KMS-11 (cell line): ENCODE measurements around the gene AMMECR1L.

ENCODE experiments used
- H2AFZ ChIP-seq: fragments of 200-600 bp; sonication (generic); 2 replicates; pipeline ENCODE4 v1.6.1; 2016; ENCODE audit warnings: antibody characterized with exemption, mixed run types, low read depth
- H3K27ac ChIP-seq: fragments of 200-600 bp; sonication (generic); 2 replicates; pipeline ENCODE4 v1.6.1; 2016; ENCODE audit warnings: mild to moderate bottlenecking, mixed run types
- H3K27me3 ChIP-seq: fragments of 200-600 bp; sonication (generic); 2 replicates; pipeline ENCODE4 v1.6.1; 2017; ENCODE audit warnings: mild to moderate bottlenecking, low read depth, mixed run types, moderate library complexity; ENCODE audit not compliant: insufficient read depth
- H3K36me3 ChIP-seq: fragments of 200-600 bp; sonication (generic); 2 replicates; pipeline ENCODE4 v1.6.1; 2017; ENCODE audit warnings: mild to moderate bottlenecking, mixed run types; ENCODE audit not compliant: insufficient read depth
- H3K4me1 ChIP-seq: fragments of 200-600 bp; sonication (generic); 2 replicates; pipeline ENCODE4 v1.6.1; 2016; ENCODE audit warnings: mild to moderate bottlenecking, low read depth, mixed run types; ENCODE audit not compliant: poor library complexity, severe bottlenecking
- H3K4me2 ChIP-seq: fragments of 200-600 bp; sonication (generic); 2 replicates; pipeline ENCODE4 v1.7.0; 2016; ENCODE audit warnings: mild to moderate bottlenecking, mixed run types
- H3K4me3 ChIP-seq: fragments of 200-600 bp; sonication (generic); IDR thresholded peaks from 2 replicates; pipeline ENCODE4 v1.6.1; 2017; ENCODE audit warnings: low read depth, low read length, mixed read lengths; ENCODE audit not compliant: insufficient read depth
- H3K79me2 ChIP-seq: fragments of 200-600 bp; sonication (generic); 2 replicates; pipeline ENCODE4 v1.6.1; 2016; ENCODE audit warnings: low read depth, mixed run types; ENCODE audit not compliant: insufficient read depth
- H3K9ac ChIP-seq: fragments of 200-600 bp; sonication (generic); 2 replicates; pipeline ENCODE4 v1.6.1; 2016; ENCODE audit warnings: mild to moderate bottlenecking, mixed run types
- H4K20me1 ChIP-seq: fragments of 200-600 bp; sonication (generic); 2 replicates; pipeline ENCODE4 v1.6.1; 2016; ENCODE audit warnings: mild to moderate bottlenecking, mixed run types; ENCODE audit not compliant: insufficient read depth
- TF ChIP-seq, protein P1 (sequence below): fragments of 200-600 bp; sonication (generic); conservative IDR thresholded peaks from 2 replicates; pipeline ENCODE4 v1.6.1; 2017; ENCODE audit warnings: low read depth, mild to moderate bottlenecking, antibody characterized with exemption, low read length, moderate library complexity, mixed read lengths

Gene AMMECR1L

DNA sequence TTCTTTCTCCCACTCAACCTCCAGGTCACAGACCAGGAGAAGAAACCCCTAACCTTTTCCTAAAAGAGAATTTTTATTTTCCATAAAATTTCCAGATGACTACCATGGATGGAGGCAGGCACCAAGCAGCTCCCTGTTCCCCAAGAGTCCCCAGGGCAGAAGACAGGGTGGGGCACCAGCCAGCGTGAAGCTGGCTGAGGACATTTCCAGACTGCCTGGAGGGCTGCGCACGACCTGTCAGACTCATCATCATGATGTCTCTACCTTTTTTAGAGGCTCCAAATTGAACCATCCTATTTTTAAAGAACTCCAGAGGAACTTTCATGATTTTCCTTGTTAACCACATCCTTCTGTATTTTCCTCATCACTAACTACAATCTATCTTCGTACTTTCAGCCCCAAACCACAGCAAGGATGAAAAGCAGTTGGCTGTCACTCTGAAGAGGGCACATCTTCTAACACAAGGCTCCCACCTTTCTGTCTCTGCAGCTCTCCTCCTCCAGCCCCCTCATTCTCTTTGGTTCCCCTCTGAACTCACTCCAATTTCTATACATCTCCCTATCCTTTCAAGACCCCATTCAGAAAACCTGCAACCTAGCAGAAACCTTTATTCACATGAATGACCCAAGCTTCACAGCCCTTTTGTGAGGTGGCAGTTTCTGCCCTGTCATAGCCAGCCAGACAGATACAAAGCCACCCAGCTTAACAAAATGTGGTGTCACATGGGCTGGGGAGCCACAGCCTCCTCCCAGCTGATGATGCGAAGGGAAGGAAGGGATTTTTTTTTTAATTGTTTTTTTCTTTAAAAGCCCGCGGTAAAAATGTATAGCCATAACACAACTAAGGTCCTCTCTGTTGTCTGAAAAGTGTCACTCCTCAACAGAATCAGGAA lies 11.1 kb downstream of the AMMECR1L start:
- no peak overlapping the region for H2AFZ ChIP-seq
- peaks cover 9% of the 10 kb centered on the region for H3K4me1 ChIP-seq
- no peaks in the 10 kb centered on the region for H3K27me3 ChIP-seq
- peaks cover 4% of the 10 kb centered on the region; the same call in 1 of the 2 replicates for H3K79me2 ChIP-seq
- H3K36me3 ChIP-seq: no peaks in the 10 kb centered on the region
- H3K4me3 ChIP-seq: no peak overlapping the region
- no peak overlapping the region for H3K9ac ChIP-seq
- TF ChIP-seq, protein P1, sequence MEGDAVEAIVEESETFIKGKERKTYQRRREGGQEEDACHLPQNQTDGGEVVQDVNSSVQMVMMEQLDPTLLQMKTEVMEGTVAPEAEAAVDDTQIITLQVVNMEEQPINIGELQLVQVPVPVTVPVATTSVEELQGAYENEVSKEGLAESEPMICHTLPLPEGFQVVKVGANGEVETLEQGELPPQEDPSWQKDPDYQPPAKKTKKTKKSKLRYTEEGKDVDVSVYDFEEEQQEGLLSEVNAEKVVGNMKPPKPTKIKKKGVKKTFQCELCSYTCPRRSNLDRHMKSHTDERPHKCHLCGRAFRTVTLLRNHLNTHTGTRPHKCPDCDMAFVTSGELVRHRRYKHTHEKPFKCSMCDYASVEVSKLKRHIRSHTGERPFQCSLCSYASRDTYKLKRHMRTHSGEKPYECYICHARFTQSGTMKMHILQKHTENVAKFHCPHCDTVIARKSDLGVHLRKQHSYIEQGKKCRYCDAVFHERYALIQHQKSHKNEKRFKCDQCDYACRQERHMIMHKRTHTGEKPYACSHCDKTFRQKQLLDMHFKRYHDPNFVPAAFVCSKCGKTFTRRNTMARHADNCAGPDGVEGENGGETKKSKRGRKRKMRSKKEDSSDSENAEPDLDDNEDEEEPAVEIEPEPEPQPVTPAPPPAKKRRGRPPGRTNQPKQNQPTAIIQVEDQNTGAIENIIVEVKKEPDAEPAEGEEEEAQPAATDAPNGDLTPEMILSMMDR: no peak
- H3K27ac ChIP-seq: no peak overlapping the region
- H3K4me2 ChIP-seq: no peak overlapping the region
- H4K20me1 ChIP-seq: no peaks in the 10 kb centered on the region

- Histone ChIP-seq H2AFZ (no peak overlapping the region), H3K4me2 (no peak overlapping the region), H3K9ac (no peak overlapping the region), H3K27ac (no peak overlapping the region), H3K79me2 (peaks cover 4% of the 10 kb centered on the region; the same call in 1 of the 2 replicates), H3K36me3 (no peaks in the 10 kb centered on the region), H4K20me1 (no peaks in the 10 kb centered on the region), H3K27me3 (no peaks in the 10 kb centered on the region), H3K4me1 (peaks cover 9% of the 10 kb centered on the region), H3K4me3 (no peak overlapping the region)
- TF ChIP-seq, protein P1: no peak
Measured at GRCh38 chr2:127873707-127874303, 12.0 kb downstream of the AMMECR1L start.

GRCh38 chr2:127872354-127872753 lies 13.4 kb downstream of the AMMECR1L start:
- Histone ChIP-seq H2AFZ (no peak overlapping the region), H4K20me1 (no peaks in the 10 kb centered on the region), H3K27me3 (no peaks in the 10 kb centered on the region), H3K79me2 (peaks cover 2% of the 10 kb centered on the region; the same call in 1 of the 2 replicates), H3K27ac (no peak overlapping the region), H3K4me1 (peaks cover 9% of the 10 kb centered on the region), H3K4me3 (no peak overlapping the region), H3K9ac (no peak overlapping the region), H3K36me3 (no peaks in the 10 kb centered on the region), H3K4me2 (no peak overlapping the region)
- TF ChIP-seq, protein P1: no peak

- Histone ChIP-seq H4K20me1 (no peaks in the 10 kb centered on the region), H3K4me2 (no peak overlapping the region), H3K36me3 (no peaks in the 10 kb centered on the region), H3K4me3 (no peak overlapping the region), H3K9ac (no peak overlapping the region), H3K79me2 (no peaks in the 10 kb centered on the region), H2AFZ (no peak overlapping the region), H3K27ac (no peak overlapping the region), H3K4me1 (no peaks in the 10 kb centered on the region), H3K27me3 (no peaks in the 10 kb centered on the region)
- TF ChIP-seq, protein P1: no peak
Measured at GRCh38 chr2:127865926-127866325, 19.8 kb downstream of the AMMECR1L start.
